Testis (tissue), 3 donors: ENCODE results near the gene INTS13. TPM values are rescaled to one million over a fixed set of nuclear protein-coding genes. Genes with fewer than 3 reads are reported as not detected.
"Not testable (repeated sequence)": the region's sequence is repeated elsewhere in the genome, so short reads cannot be mapped to it uniquely, and the experiment has no call there.

ENCODE experiments used
- DNase-seq: peaks from one replicate; pipeline ENCODE4 v3.0.0-alpha.2; 2019
- H3K27ac ChIP-seq, 2 donors: fragments of 200-600 bp; sonication (generic); one replicate each; pipeline ENCODE4 v1.5.1; 2019
- H3K27me3 ChIP-seq: fragments of 200-600 bp; sonication (generic); one replicate; pipeline ENCODE4 v1.5.1; 2019
- H3K36me3 ChIP-seq: fragments of 200-600 bp; sonication (generic); one replicate; pipeline ENCODE4 v1.5.1; 2017; ENCODE audit warnings: low read depth; ENCODE audit errors: missing control alignments
- H3K4me1 ChIP-seq: fragments of 200-600 bp; sonication (generic); one replicate; pipeline ENCODE4 v1.5.1; 2019
- H3K4me3 ChIP-seq, 2 donors: fragments of 200-600 bp; sonication (generic); one replicate each; pipeline ENCODE4 v1.5.1; 2017 to 2019
- H3K9me3 ChIP-seq: fragments of 200-600 bp; sonication (generic); one replicate; pipeline ENCODE4 v1.5.1; 2017
- POLR2A ChIP-seq: fragments of 450-650 bp; IDR thresholded peaks from one replicate; pipeline ENCODE4 v1.6.1; 2017; ENCODE audit warnings: antibody characterized with exemption, mild to moderate bottlenecking, moderate library complexity
- WGBS, 2 donors: methylation state at CpG; one replicate each; pipeline ENCODE4 v1.1.5; 2018; 5-methylcytosine and 5-hydroxymethylcytosine counted together
- intact Hi-C: fragments of 100-400 bp; cut with DNase I; formaldehyde crosslinking; loops from one replicate; pipeline ENCODE4 v1.15.1; 2023; ENCODE audit warnings: low total_unique reads
- polyA plus RNA-seq: library from polyadenylated mRNA; stranded (reverse); fragments of 350-450 nt; fragmentation: Illumina TruSeq; extraction: RNeasy Lipid Tissue Mini Kit (QIAGEN cat#74804); gene quantifications from one replicate; pipeline ENCODE4 v1.2.3, GENCODE V29; 2014; ENCODE audit warnings: low read depth, low replicate concordance; ENCODE audit not compliant: insufficient read depth
- total RNA-seq, 2 donors: library from RNA; depleted of rRNA; stranded (reverse); fragments of >200 nt; gene quantifications; one replicate each; pipeline ENCODE4 v1.2.3, GENCODE V29; 2016
- TF ChIP-seq, protein P1 (sequence below), 3 experiments: fragments of 450-650 bp in 2 of 3; fragments of 200-600 bp in 1 of 3; sonication (generic) in 1 of 3; IDR thresholded peaks; one replicate each; pipeline ENCODE4 v1.5.1; 2016 to 2019; ENCODE audit warnings: antibody characterized with exemption in 3 of 3, mild to moderate bottlenecking in 2 of 3, moderate library complexity in 1 of 3

The INTS13 gene
- total and polyA plus RNA-seq, 3 donors from 2014 or later = 18.2 to 25.2 (median 20.1) TPM

DNA sequence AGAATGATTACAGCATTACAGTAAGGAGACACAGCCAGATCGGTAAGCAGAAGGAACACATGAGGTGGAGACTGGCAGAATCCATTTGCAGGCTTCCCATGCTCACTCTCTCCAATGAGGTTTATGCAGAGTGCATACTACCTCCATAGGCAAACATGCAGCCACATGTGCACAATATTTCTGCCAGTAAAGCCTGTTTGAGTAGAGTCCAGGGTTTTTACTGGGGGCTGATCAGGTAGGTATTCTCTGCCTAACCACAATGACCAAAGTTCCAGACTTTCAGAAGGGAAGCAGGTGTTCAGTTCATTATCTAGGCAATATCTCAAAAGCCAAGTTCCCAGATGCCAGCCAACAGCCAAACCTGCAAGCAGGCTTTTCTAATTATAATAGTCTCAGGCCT is 31.1 kb downstream of the INTS13 start:
- H3K4me3 ChIP-seq = no peak overlapping the region
- no peak for DNase-seq
- no peaks in the 10 kb centered on the region for H3K9me3 ChIP-seq
- H3K27me3 ChIP-seq = no peaks in the 10 kb centered on the region
- intact Hi-C loops = no loop called here
- no peaks in the 10 kb centered on the region for H3K36me3 ChIP-seq
- H3K4me1 ChIP-seq = no peaks in the 10 kb centered on the region
- no peak overlapping the region for H3K27ac ChIP-seq
- 42 to 63% methylated on average over 1 of the region's 1 CpG for WGBS, 2 donors
- no peak for TF ChIP-seq POLR2A
- TF ChIP-seq, protein P1, sequence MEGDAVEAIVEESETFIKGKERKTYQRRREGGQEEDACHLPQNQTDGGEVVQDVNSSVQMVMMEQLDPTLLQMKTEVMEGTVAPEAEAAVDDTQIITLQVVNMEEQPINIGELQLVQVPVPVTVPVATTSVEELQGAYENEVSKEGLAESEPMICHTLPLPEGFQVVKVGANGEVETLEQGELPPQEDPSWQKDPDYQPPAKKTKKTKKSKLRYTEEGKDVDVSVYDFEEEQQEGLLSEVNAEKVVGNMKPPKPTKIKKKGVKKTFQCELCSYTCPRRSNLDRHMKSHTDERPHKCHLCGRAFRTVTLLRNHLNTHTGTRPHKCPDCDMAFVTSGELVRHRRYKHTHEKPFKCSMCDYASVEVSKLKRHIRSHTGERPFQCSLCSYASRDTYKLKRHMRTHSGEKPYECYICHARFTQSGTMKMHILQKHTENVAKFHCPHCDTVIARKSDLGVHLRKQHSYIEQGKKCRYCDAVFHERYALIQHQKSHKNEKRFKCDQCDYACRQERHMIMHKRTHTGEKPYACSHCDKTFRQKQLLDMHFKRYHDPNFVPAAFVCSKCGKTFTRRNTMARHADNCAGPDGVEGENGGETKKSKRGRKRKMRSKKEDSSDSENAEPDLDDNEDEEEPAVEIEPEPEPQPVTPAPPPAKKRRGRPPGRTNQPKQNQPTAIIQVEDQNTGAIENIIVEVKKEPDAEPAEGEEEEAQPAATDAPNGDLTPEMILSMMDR (IDR thresholded peaks at IDR 0.05) = no peak

- TF ChIP-seq, protein P1 (IDR thresholded peaks at IDR 0.05) = no peak
- Histone ChIP-seq H3K9me3 (no peaks in the 10 kb centered on the region), H3K27ac (no peak overlapping the region), H3K4me1 (no peaks in the 10 kb centered on the region), H3K27me3 (no peaks in the 10 kb centered on the region), H3K36me3 (no peaks in the 10 kb centered on the region), H3K4me3 (no peak overlapping the region)
- intact Hi-C loops = no loop called here
- no peak for DNase-seq
- WGBS, 2 donors = 58 to 77% methylated on average over 1 of the region's 1 CpG
Measured at GRCh38 chr12:26906024-26906423, 31.8 kb downstream of the INTS13 start.

DNA sequence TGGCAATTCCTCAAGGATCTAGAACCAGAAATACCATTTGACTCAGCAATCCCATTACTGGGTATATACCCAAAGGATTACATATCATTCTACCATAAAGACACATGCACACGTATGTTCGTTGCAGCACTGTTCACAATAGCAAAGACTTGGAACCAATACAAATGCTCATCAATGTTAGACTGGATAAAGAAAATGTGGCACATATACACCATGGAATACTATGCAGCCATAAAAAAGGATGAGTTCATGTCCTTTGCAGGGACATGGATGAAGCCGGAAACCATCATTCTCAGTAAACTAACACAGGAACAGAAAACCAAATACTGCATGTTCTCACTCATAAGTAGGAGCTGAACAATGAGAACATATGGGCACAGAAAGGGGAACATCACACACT is 34.4 kb downstream of the INTS13 start:
- H3K4me3 ChIP-seq, H3K27ac ChIP-seq, H3K9me3 ChIP-seq, H3K27me3 ChIP-seq, H3K36me3 ChIP-seq, DNase-seq, H3K4me1 ChIP-seq, intact Hi-C loops: not testable (repeated sequence)
- 63 to 67% methylated on average over 3 of the region's 3 CpGs for WGBS, 2 donors

DNA sequence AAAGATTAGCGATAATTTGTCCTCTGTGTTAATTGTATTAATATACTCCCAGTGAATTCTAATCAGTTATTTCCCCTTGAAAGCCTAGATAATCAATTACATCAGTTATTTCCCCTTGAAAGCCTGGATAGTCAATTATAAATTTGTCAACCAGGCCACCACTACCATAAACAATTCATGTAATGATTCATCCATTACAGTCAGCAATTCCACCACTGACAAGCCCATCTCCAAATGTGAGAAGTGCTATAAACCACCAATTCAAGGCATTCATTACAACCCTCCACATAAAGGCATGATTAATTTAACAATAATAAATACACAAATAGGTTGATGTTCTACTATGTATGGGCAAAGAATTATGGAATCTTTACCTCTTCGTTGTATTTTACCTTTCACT is 40.9 kb downstream of the INTS13 start:
- TF ChIP-seq POLR2A = no peak
- TF ChIP-seq, protein P1 (IDR thresholded peaks at IDR 0.05) = no peak
- H3K27ac ChIP-seq = no peak overlapping the region
- intact Hi-C loops = no loop called here
- DNase-seq = no peak
- WGBS, 2 donors = 96 to 98% methylated on average over 2 of the region's 2 CpGs
- no peaks in the 10 kb centered on the region for H3K9me3 ChIP-seq
- no peaks in the 10 kb centered on the region for H3K27me3 ChIP-seq
- H3K4me3 ChIP-seq = no peak overlapping the region
- no peaks in the 10 kb centered on the region for H3K4me1 ChIP-seq
- no peaks in the 10 kb centered on the region for H3K36me3 ChIP-seq

DNA sequence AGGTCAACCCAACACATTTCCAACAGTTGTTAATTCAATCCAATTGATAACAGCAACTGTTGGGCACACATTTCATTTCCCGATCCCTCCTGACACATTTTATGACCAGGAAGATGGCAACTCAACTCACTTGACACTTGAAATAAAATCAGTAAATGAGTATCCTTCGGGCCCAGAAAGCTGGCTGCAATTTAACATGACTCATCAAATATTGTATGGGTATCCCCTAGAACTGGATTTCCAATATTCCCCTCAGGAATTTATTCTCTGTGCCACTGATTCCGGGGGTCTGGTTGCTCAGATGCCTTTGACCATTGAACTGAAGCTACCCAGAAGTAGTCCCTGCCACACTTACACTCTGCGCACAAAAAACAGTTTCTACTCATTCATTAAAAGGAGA is 42.1 kb downstream of the INTS13 start:
- H3K36me3 ChIP-seq = no peaks in the 10 kb centered on the region
- DNase-seq = no peak
- no peak overlapping the region for H3K27ac ChIP-seq
- no peaks in the 10 kb centered on the region for H3K4me1 ChIP-seq
- intact Hi-C loops = no loop called here
- 91 to 93% methylated on average over 4 of the region's 4 CpGs for WGBS, 2 donors
- no peaks in the 10 kb centered on the region for H3K27me3 ChIP-seq
- TF ChIP-seq, protein P1 (IDR thresholded peaks at IDR 0.05) = no peak
- TF ChIP-seq POLR2A = no peak
- H3K4me3 ChIP-seq = no peak overlapping the region
- no peaks in the 10 kb centered on the region for H3K9me3 ChIP-seq
